IPS-15b (cell line): Measurements from ENCODE around the gene CA5A.
"Not testable (repeated sequence)": the region's sequence is repeated elsewhere in the genome, so short reads cannot be mapped to it uniquely, and the experiment has no call there.

Source experiments
- H3K27me3 ChIP-seq: one replicate; pipeline ENCODE4 v1.6.1; 2013; ENCODE audit warnings: low read length; ENCODE audit not compliant: control insufficient read depth, insufficient read depth
- H3K36me3 ChIP-seq: one replicate; pipeline ENCODE4 v1.6.1; 2013; ENCODE audit warnings: low read length; ENCODE audit not compliant: control insufficient read depth, insufficient read depth
- H3K4me1 ChIP-seq: one replicate; pipeline ENCODE4 v1.6.1; 2013; ENCODE audit warnings: mild to moderate bottlenecking, low read length; ENCODE audit not compliant: control insufficient read depth, insufficient read depth
- H3K4me3 ChIP-seq: one replicate; pipeline ENCODE4 v1.5.1; 2013; ENCODE audit warnings: low read depth, low read length
- H3K9ac ChIP-seq: one replicate; pipeline ENCODE4 v1.6.1; 2013; ENCODE audit warnings: low read depth, mild to moderate bottlenecking, low read length
- H3K9me3 ChIP-seq: one replicate; pipeline ENCODE4 v1.6.1; 2013; ENCODE audit warnings: mild to moderate bottlenecking, low read length; ENCODE audit not compliant: control insufficient read depth, insufficient read depth

The CA5A gene

GRCh38 chr16:87936375-87937230 lies at the start of gene CA5A:
CA5A (minus strand) TSS chr16:87936529; CDS start chr16:87936450, 79 bp downstream.
- no peak within 1 kb of the TSS for H3K9ac ChIP-seq
- no peaks in the 10 kb centered on the region for H3K27me3 ChIP-seq
- no peak within 1 kb of the TSS for H3K4me3 ChIP-seq
- no peaks in the 10 kb centered on the region for H3K4me1 ChIP-seq
- no peaks in the 10 kb centered on the region for H3K36me3 ChIP-seq
- no peaks in the 10 kb centered on the region for H3K9me3 ChIP-seq

GRCh38 chr16:87985493-87985892 lies 49.2 kb upstream of the CA5A start:
- not testable (repeated sequence) for H3K9me3 ChIP-seq, H3K4me3 ChIP-seq, H3K36me3 ChIP-seq, H3K4me1 ChIP-seq, H3K27me3 ChIP-seq, H3K9ac ChIP-seq

- Histone ChIP-seq H3K9ac (no peak overlapping the region), H3K27me3 (no peaks in the 10 kb centered on the region), H3K4me1 (no peaks in the 10 kb centered on the region), H3K9me3 (no peaks in the 10 kb centered on the region), H3K36me3 (peaks cover 9% of the 10 kb centered on the region), H3K4me3 (no peak overlapping the region)
Measured at GRCh38 chr16:87984632-87985267, 48.4 kb upstream of the CA5A start.

- H3K9ac ChIP-seq, H3K4me1 ChIP-seq, H3K4me3 ChIP-seq, H3K36me3 ChIP-seq, H3K9me3 ChIP-seq, H3K27me3 ChIP-seq: not testable (repeated sequence)
Measured at GRCh38 chr16:87984180-87984579, 47.9 kb upstream of the CA5A start.

- H3K36me3 ChIP-seq, H3K9ac ChIP-seq, H3K9me3 ChIP-seq, H3K27me3 ChIP-seq, H3K4me1 ChIP-seq, H3K4me3 ChIP-seq: not testable (repeated sequence)
Measured at GRCh38 chr16:87983737-87984097, 47.4 kb upstream of the CA5A start.

GRCh38 chr16:87983072-87983736 lies 46.9 kb upstream of the CA5A start:
- not testable (repeated sequence) for H3K4me3 ChIP-seq, H3K27me3 ChIP-seq, H3K9ac ChIP-seq, H3K4me1 ChIP-seq, H3K9me3 ChIP-seq, H3K36me3 ChIP-seq

GRCh38 chr16:87982581-87983041 lies 46.3 kb upstream of the CA5A start:
- no peaks in the 10 kb centered on the region for H3K4me1 ChIP-seq
- peaks cover 9% of the 10 kb centered on the region for H3K36me3 ChIP-seq
- no peak overlapping the region for H3K9ac ChIP-seq
- no peaks in the 10 kb centered on the region for H3K27me3 ChIP-seq
- no peaks in the 10 kb centered on the region for H3K9me3 ChIP-seq
- H3K4me3 ChIP-seq: no peak overlapping the region

GRCh38 chr16:87981376-87981775 lies 45.0 kb upstream of the CA5A start:
- not testable (repeated sequence) for H3K9me3 ChIP-seq, H3K4me1 ChIP-seq, H3K36me3 ChIP-seq, H3K27me3 ChIP-seq, H3K9ac ChIP-seq, H3K4me3 ChIP-seq

GRCh38 chr16:87979911-87980630 lies 43.7 kb upstream of the CA5A start:
- not testable (repeated sequence) for H3K9ac ChIP-seq, H3K4me3 ChIP-seq

GRCh38 chr16:87979352-87979751 lies 43.0 kb upstream of the CA5A start:
- no peaks in the 10 kb centered on the region for H3K4me1 ChIP-seq
- no peak overlapping the region for H3K9ac ChIP-seq
- no peaks in the 10 kb centered on the region for H3K36me3 ChIP-seq
- no peaks in the 10 kb centered on the region for H3K9me3 ChIP-seq
- H3K4me3 ChIP-seq: no peak overlapping the region
- H3K27me3 ChIP-seq: no peaks in the 10 kb centered on the region

More at GRCh38 chr16:87979911-87980630, 43.7 kb upstream of the CA5A start:
- H3K27me3 ChIP-seq, H3K9me3 ChIP-seq, H3K36me3 ChIP-seq, H3K4me1 ChIP-seq: not testable (repeated sequence)

- no peaks in the 10 kb centered on the region for H3K36me3 ChIP-seq
- H3K9me3 ChIP-seq: no peaks in the 10 kb centered on the region
- H3K4me1 ChIP-seq: no peaks in the 10 kb centered on the region
- no peak overlapping the region for H3K9ac ChIP-seq
- H3K4me3 ChIP-seq: no peak overlapping the region
- H3K27me3 ChIP-seq: no peaks in the 10 kb centered on the region
Measured at GRCh38 chr16:87978127-87978526, 41.8 kb upstream of the CA5A start.
